Bronchial epithelial cell (primary cell): Measurements from ENCODE around the gene QKI. TPM values are rescaled to one million over a fixed set of nuclear protein-coding genes. Genes with fewer than 3 reads are reported as not detected.

ENCODE experiments used
- DNase-seq: peaks from one replicate; pipeline ENCODE4 v3.0.0-alpha.2; 2010; ENCODE audit warnings: low read depth
- FAIRE-seq: peaks from 2 replicates; lab custom pipeline; 2011; peaks lifted over from hg19 to GRCh38; lab: Jason Lieb, UNC
- H3K27me3 ChIP-seq: 2 replicates; pipeline ENCODE4 v1.5.1; 2011; ENCODE audit warnings: low read length; ENCODE audit not compliant: control insufficient read depth, insufficient read depth
- H3K36me3 ChIP-seq: 2 replicates; pipeline ENCODE4 v1.5.1; 2011; ENCODE audit warnings: low read length; ENCODE audit not compliant: control insufficient read depth, insufficient read depth
- H3K4me3 ChIP-seq: 2 replicates; pipeline ENCODE4 v1.5.1; 2011; ENCODE audit warnings: mild to moderate bottlenecking, low read depth, low read length, control low read depth
- CTCF ChIP-seq: IDR thresholded peaks from 2 replicates; pipeline ENCODE4 v1.5.1; 2011; ENCODE audit warnings: mild to moderate bottlenecking, moderate library complexity, low read length, control low read depth, inconsistent platforms; ENCODE audit not compliant: insufficient read depth, severe bottlenecking
- total RNA-seq: library from RNA; depleted of rRNA; stranded (reverse); fragments of >200 nt; gene quantifications from 2 replicates; pipeline ENCODE4 v1.2.1, GENCODE V29; 2014

Gene QKI
- total RNA-seq, 1 donor from 2014 or later: 51.1 TPM

DNA sequence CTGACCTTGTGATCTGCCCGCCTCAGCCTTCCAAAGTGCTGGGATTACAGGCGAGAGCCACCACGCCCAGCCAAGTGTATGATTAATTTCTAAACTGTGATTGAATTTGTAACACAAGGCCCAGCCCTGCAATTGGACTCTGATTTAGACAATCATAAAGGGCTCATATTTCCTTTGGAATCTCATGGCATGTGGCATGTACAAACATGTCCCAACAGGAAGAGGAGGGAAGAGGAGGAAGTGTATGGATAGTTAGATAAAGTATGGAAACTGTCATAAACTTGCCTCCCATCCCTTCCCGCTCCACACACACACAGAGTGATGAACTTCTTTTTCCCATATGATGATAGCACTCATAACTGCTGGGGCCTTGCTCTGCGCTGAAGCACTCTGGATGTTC, 27.2 kb upstream of the QKI start:
- Histone ChIP-seq H3K36me3 (no peaks in the 10 kb centered on the region), H3K4me3 (no peak overlapping the region), H3K27me3 (no peaks in the 10 kb centered on the region)
- peak; percentile 94 for DNase-seq
- TF ChIP-seq CTCF: no peak
- no peak for FAIRE-seq

GRCh38 chr6:163389354-163389753, 25.2 kb upstream of the QKI start:
- Histone ChIP-seq H3K27me3 (no peaks in the 10 kb centered on the region), H3K4me3 (no peak overlapping the region), H3K36me3 (no peaks in the 10 kb centered on the region)
- DNase-seq (no peak), FAIRE-seq (no peak)
- no peak for TF ChIP-seq CTCF

DNA sequence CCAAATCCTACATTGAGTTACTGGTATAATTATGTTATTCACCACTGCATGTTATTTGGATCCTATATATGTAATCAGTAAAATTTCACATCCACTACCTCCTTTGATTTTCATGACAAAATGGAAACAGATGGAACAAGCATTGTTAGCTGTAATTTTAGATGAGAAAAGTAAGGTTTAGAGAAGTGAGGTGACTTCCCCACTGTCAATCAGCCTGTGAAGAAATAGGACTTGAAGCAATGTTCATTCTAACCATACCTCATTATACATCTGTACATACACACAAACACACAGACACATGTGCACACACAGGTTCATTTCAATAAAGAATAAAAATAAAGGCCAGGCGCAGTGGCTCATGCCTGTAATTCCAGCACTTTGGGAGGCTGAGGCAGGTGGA, 23.7 kb upstream of the QKI start:
- no peaks in the 10 kb centered on the region for H3K27me3 ChIP-seq
- TF ChIP-seq CTCF: no peak
- no peaks in the 10 kb centered on the region for H3K36me3 ChIP-seq
- H3K4me3 ChIP-seq: no peak overlapping the region
- FAIRE-seq (no peak), DNase-seq (no peak)

DNA sequence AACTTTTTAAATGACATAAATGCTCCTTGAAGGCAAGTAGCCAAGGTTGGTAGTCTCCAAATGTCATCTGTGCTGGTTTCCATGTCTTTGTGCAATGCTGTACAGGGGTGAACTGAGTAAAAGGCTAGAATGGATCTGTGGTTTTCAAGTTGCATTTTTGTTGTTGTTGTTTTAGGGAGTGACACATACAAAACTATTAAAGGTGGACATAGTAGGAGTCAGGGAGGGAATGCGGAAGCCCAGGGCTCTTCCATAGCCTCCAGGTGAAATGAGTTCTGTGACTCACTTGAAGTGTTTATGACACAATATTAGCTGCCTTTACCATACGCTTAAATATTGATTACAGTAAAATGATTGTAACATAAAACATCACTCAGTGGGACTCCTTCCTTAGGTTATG, 22.5 kb upstream of the QKI start:
- Histone ChIP-seq H3K4me3 (no peak overlapping the region), H3K27me3 (no peaks in the 10 kb centered on the region), H3K36me3 (no peaks in the 10 kb centered on the region)
- no peak for TF ChIP-seq CTCF
- DNase-seq: peak; percentile 97
- FAIRE-seq: no peak

GRCh38 chr6:163392533-163392932, 22.0 kb upstream of the QKI start:
- no peaks in the 10 kb centered on the region for H3K36me3 ChIP-seq
- no peak overlapping the region for H3K4me3 ChIP-seq
- no peaks in the 10 kb centered on the region for H3K27me3 ChIP-seq
- peak; percentile 82 for FAIRE-seq
- TF ChIP-seq CTCF: no peak
- peak; percentile 98 for DNase-seq

DNA sequence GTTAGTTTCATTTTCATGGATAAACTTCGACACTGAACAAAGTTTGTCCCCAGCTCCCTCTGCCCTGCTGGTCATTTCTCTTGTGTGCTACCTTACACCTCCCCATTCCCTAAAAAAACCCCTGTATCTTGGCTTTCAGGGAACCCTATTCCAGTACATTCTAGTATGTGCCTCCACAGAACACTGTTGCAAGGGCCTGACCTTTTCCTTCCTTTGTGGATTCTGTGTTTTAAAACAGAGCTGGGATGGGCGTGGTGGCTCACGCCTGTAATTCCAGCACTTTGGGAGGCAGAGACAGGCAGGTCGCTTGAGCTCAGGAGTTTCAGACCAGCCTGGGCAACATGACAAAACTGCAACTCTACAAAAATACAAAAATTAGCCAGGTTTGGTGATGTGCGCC, 20.6 kb upstream of the QKI start:
- Histone ChIP-seq H3K4me3 (no peak overlapping the region), H3K36me3 (no peaks in the 10 kb centered on the region), H3K27me3 (no peaks in the 10 kb centered on the region)
- no peak for FAIRE-seq
- DNase-seq: no peak
- no peak for TF ChIP-seq CTCF
